Ishikawa (cell line): ENCODE measurements around the gene APOL4.

ENCODE experiments used
- CEBPB ChIP-seq: IDR thresholded peaks from 2 replicates; pipeline ENCODE4 v1.6.1; 2012
- EP300 ChIP-seq: IDR thresholded peaks from 2 replicates; pipeline ENCODE4 v1.6.1; 2012; ENCODE audit warnings: borderline replicate concordance
- NFIC ChIP-seq: IDR thresholded peaks from 2 replicates; pipeline ENCODE4 v1.6.1; 2012
- RAD21 ChIP-seq: IDR thresholded peaks from 2 replicates; pipeline ENCODE4 v1.6.1; 2012; ENCODE audit warnings: low read depth
- YY1 ChIP-seq: IDR thresholded peaks from 2 replicates; pipeline ENCODE4 v1.6.1; 2012; ENCODE audit warnings: low read depth
- TF ChIP-seq, protein P1 (sequence below): IDR thresholded peaks from 2 replicates; pipeline ENCODE4 v1.6.1; 2012; ENCODE audit warnings: low read depth, mild to moderate bottlenecking

DNA sequence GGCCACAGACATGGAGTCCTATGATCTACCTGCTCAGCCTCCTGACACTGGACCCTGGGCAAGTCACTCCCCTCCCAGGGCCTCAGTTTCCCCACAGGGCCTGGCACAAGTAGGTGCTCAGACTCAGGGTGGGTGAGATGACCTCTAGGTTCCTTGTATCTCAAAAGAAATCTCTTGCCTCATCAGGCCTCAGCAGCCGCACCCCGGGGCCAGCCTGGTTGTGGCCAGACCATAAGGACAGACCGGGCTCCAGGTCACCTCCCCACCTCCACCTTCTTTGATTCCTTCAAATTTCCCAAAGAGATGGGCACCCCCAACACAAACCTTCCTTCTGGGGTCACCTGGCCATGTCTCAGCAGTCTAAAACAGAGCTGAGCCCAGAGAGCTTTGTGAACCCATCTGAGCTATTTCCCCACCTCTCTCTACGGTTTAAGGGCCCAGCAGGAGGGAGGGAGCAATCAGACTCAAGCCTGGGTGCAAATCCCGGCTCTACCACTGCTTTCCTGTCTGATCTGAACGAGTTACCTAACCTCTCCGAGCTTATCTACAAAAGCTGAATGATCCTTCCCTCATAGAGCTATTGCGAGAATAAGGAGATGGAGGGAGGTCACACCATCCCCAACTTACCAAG lies 2.5 kb upstream of the APOL4 start:
- no peak for TF ChIP-seq CEBPB
- no peak for TF ChIP-seq EP300
- no peak for TF ChIP-seq NFIC
- TF ChIP-seq RAD21: no peak
- no peak for TF ChIP-seq YY1
- TF ChIP-seq, protein P1, sequence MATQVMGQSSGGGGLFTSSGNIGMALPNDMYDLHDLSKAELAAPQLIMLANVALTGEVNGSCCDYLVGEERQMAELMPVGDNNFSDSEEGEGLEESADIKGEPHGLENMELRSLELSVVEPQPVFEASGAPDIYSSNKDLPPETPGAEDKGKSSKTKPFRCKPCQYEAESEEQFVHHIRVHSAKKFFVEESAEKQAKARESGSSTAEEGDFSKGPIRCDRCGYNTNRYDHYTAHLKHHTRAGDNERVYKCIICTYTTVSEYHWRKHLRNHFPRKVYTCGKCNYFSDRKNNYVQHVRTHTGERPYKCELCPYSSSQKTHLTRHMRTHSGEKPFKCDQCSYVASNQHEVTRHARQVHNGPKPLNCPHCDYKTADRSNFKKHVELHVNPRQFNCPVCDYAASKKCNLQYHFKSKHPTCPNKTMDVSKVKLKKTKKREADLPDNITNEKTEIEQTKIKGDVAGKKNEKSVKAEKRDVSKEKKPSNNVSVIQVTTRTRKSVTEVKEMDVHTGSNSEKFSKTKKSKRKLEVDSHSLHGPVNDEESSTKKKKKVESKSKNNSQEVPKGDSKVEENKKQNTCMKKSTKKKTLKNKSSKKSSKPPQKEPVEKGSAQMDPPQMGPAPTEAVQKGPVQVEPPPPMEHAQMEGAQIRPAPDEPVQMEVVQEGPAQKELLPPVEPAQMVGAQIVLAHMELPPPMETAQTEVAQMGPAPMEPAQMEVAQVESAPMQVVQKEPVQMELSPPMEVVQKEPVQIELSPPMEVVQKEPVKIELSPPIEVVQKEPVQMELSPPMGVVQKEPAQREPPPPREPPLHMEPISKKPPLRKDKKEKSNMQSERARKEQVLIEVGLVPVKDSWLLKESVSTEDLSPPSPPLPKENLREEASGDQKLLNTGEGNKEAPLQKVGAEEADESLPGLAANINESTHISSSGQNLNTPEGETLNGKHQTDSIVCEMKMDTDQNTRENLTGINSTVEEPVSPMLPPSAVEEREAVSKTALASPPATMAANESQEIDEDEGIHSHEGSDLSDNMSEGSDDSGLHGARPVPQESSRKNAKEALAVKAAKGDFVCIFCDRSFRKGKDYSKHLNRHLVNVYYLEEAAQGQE: no peak
